ENCODE results near the gene TUT4. TPM values are rescaled to one million over a fixed set of nuclear protein-coding genes. Genes with fewer than 3 reads are reported as not detected.

The TUT4 gene
- total RNA-seq, 1 experiment from 2014 or later = 67.4 TPM

DNA sequence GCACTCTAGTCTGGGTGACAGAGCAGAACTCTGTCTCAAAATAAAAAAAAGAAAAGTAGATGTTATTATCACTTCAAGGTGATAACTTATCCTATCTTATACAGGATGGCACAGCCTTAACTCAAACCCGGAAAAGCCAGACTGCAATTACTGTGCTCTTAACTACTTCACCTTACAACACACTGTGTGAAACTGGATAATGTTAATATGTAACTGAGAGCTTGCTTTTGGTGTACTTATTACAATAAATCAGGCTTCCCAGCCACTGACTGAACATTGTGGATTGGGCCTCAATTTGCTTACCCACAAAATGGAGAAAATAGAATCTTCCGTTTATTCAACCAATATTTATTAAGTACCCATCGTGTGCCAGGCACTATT lies 150.0 kb downstream of the TUT4 start:
- ATAC-seq = no peak
- TF ChIP-seq, protein P1, sequence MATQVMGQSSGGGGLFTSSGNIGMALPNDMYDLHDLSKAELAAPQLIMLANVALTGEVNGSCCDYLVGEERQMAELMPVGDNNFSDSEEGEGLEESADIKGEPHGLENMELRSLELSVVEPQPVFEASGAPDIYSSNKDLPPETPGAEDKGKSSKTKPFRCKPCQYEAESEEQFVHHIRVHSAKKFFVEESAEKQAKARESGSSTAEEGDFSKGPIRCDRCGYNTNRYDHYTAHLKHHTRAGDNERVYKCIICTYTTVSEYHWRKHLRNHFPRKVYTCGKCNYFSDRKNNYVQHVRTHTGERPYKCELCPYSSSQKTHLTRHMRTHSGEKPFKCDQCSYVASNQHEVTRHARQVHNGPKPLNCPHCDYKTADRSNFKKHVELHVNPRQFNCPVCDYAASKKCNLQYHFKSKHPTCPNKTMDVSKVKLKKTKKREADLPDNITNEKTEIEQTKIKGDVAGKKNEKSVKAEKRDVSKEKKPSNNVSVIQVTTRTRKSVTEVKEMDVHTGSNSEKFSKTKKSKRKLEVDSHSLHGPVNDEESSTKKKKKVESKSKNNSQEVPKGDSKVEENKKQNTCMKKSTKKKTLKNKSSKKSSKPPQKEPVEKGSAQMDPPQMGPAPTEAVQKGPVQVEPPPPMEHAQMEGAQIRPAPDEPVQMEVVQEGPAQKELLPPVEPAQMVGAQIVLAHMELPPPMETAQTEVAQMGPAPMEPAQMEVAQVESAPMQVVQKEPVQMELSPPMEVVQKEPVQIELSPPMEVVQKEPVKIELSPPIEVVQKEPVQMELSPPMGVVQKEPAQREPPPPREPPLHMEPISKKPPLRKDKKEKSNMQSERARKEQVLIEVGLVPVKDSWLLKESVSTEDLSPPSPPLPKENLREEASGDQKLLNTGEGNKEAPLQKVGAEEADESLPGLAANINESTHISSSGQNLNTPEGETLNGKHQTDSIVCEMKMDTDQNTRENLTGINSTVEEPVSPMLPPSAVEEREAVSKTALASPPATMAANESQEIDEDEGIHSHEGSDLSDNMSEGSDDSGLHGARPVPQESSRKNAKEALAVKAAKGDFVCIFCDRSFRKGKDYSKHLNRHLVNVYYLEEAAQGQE (IDR thresholded peaks at IDR 0.05; ENCODE audit: insufficient read depth in 1 of 2, low read depth in 2 of 2, low read length in 1 of 2) = no peak
- TF ChIP-seq POLR2AphosphoS5 (IDR thresholded peaks at IDR 0.05; ENCODE audit: low read depth, low read length) (no peak), TCF7L2 (IDR thresholded peaks at IDR 0.05; ENCODE audit: low read depth, low read length) (no peak), SIN3A (IDR thresholded peaks at IDR 0.05; ENCODE audit: borderline replicate concordance, insufficient read depth, low read depth, low read length) (no peak)
- TF ChIP-seq, protein P2, sequence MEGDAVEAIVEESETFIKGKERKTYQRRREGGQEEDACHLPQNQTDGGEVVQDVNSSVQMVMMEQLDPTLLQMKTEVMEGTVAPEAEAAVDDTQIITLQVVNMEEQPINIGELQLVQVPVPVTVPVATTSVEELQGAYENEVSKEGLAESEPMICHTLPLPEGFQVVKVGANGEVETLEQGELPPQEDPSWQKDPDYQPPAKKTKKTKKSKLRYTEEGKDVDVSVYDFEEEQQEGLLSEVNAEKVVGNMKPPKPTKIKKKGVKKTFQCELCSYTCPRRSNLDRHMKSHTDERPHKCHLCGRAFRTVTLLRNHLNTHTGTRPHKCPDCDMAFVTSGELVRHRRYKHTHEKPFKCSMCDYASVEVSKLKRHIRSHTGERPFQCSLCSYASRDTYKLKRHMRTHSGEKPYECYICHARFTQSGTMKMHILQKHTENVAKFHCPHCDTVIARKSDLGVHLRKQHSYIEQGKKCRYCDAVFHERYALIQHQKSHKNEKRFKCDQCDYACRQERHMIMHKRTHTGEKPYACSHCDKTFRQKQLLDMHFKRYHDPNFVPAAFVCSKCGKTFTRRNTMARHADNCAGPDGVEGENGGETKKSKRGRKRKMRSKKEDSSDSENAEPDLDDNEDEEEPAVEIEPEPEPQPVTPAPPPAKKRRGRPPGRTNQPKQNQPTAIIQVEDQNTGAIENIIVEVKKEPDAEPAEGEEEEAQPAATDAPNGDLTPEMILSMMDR (IDR thresholded peaks at IDR 0.05) = no peak
- in situ Hi-C loops (cut with HindIII; ENCODE audit: low pct_unique_long_range_greater_than_20kb, low sequenced_read_pairs) (no loop called here), intact Hi-C loops (cut with micrococcal nuclease; ENCODE audit: unreplicated experiment) (no loop called here)
- CTCF ChIA-PET = no interaction called here
- BruUV-seq (replicated peaks) = no TSS peak
- Histone ChIP-seq H3K36me3 (ENCODE audit: control insufficient read depth, insufficient read depth, low read length) (peaks cover 9% of the 10 kb centered on the region), H3K27ac (ENCODE audit: low read length) (peak overlapping the region; percentile 23), H3K4me1 (ENCODE audit: control insufficient read depth, insufficient read depth, low read length) (peaks cover 16% of the 10 kb centered on the region; the same call in 1 of the 2 replicates), H3K9me3 (ENCODE audit: control insufficient read depth, insufficient read depth, low read depth, low read length) (no peaks in the 10 kb centered on the region), H3K27me3 (ENCODE audit: control insufficient read depth, insufficient read depth, low read length) (no peaks in the 10 kb centered on the region), H3K4me3 (ENCODE audit: low read depth in 2 of 2, low read length in 2 of 2) (peak overlapping the region; percentile 93 to 98; a peak in 3 of 4 replicates)
- DNase-seq (ENCODE audit: low read depth, low spot score) = no peak
- POLR2A ChIA-PET = no interaction called here

DNA sequence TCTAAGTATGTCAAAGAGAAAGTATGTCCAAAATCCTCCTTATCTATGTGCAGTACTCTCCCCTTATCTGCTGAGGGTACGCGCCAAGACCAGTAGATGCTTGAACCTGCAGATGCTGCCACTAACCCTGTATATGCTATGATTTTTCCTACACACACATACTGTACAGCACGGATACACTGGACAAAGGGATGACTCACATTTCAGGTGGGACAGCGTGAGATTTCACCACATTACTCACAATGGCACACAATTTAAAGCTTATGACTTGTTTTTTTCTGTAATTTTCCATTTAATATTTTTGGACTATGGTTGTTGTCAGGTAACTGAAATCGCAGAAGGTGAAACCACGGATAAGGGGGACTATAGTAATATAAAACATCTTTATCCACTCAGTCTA lies 152.8 kb downstream of the TUT4 start:
- in situ Hi-C loops (cut with HindIII; ENCODE audit: low pct_unique_long_range_greater_than_20kb, low sequenced_read_pairs) = no loop called here
- TF ChIP-seq, protein P2 (IDR thresholded peaks at IDR 0.05) = no peak; the same call in 1 of the 2 replicates
- TF ChIP-seq POLR2AphosphoS5 (IDR thresholded peaks at IDR 0.05; ENCODE audit: low read depth, low read length) (no peak), TCF7L2 (IDR thresholded peaks at IDR 0.05; ENCODE audit: low read depth, low read length) (no peak), SIN3A (IDR thresholded peaks at IDR 0.05; ENCODE audit: borderline replicate concordance, insufficient read depth, low read depth, low read length) (no peak)
- TF ChIP-seq, protein P1 (IDR thresholded peaks at IDR 0.05; ENCODE audit: insufficient read depth in 1 of 2, low read depth in 2 of 2, low read length in 1 of 2) = no peak
- Histone ChIP-seq H3K4me1 (ENCODE audit: control insufficient read depth, insufficient read depth, low read length) (peaks cover 7% of the 10 kb centered on the region; the same call in 1 of the 2 replicates), H3K27ac (ENCODE audit: low read length) (no peak overlapping the region), H3K36me3 (ENCODE audit: control insufficient read depth, insufficient read depth, low read length) (peaks cover 7% of the 10 kb centered on the region), H3K9me3 (ENCODE audit: control insufficient read depth, insufficient read depth, low read depth, low read length) (no peaks in the 10 kb centered on the region), H3K4me3 (ENCODE audit: low read depth in 2 of 2, low read length in 2 of 2) (no peak overlapping the region), H3K27me3 (ENCODE audit: control insufficient read depth, insufficient read depth, low read length) (no peaks in the 10 kb centered on the region)
- ChIA-PET CTCF (no interaction called here), POLR2A (no interaction called here)
- DNase-seq (ENCODE audit: low read depth, low spot score) = no peak
- no peak for ATAC-seq
- BruUV-seq (replicated peaks) = no TSS peak
- intact Hi-C loops (cut with micrococcal nuclease; ENCODE audit: unreplicated experiment) = no loop called here

Data from Panc1 (cell line).